Activated T-helper 1 cell treated with Interleukin-2 at 50 U/mL for 16 hours (primary cell): ENCODE measurements around the gene SLC47A2.
"Not testable (repeated sequence)": the region's sequence is repeated elsewhere in the genome, so short reads cannot be mapped to it uniquely, and the experiment has no call there.

ENCODE experiments used
- DNase-seq: peaks from one replicate; pipeline ENCODE4 v3.0.0-alpha.2; 2020; ENCODE audit warnings: low read depth

SLC47A2 gene, protein sequence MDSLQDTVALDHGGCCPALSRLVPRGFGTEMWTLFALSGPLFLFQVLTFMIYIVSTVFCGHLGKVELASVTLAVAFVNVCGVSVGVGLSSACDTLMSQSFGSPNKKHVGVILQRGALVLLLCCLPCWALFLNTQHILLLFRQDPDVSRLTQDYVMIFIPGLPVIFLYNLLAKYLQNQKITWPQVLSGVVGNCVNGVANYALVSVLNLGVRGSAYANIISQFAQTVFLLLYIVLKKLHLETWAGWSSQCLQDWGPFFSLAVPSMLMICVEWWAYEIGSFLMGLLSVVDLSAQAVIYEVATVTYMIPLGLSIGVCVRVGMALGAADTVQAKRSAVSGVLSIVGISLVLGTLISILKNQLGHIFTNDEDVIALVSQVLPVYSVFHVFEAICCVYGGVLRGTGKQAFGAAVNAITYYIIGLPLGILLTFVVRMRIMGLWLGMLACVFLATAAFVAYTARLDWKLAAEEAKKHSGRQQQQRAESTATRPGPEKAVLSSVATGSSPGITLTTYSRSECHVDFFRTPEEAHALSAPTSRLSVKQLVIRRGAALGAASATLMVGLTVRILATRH

DNA sequence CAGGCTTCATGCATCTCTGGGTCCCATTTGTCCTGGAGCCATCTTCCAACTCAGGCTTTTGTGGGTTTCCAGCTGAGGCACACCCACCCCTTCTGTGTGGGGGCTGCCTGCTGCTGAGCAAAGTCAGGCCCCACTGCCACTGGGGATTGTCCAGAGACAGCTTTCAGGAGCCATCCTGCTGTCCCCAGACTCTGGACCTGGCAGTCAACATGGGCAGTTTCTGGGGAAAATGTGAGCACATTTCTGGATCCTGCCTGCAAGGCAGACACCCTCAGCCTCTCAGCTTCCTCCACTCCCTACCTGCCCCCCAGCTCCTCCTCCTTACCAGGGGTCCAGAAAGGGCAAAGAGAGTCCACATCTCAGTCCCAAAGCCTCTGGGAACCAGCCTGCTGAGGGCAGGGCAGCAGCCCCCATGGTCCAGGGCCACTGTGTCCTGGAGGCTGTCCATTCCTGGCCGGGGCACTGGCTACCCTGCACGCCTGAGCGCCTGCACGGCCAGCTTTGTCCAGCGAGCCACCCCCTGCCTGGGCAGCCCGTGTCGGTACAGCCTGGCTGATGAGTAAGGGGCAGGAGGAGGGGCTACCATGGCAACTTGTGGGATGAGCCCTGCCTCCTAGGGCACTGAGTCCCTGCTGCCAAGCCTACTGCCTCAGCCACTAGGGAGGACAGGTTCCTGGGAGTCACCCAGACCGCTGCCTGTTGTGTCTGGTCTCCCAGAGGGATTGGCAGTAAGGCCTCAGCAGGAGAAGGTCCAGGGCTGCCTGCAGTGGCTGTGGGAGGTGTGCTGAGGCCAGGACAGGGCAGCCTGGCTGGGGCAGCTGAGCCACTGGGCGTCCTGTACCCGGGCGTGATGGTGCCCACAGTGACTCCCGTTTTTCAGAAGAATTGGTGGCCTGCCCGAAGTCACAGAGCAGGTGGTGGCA is at the start of gene SLC47A2:
Gene SLC47A2 (minus strand): TSS at position 477 of the 923 bp plus-strand sequence. CDS start 29 bp downstream, at position 448.
- DNase-seq = no peak

DNA sequence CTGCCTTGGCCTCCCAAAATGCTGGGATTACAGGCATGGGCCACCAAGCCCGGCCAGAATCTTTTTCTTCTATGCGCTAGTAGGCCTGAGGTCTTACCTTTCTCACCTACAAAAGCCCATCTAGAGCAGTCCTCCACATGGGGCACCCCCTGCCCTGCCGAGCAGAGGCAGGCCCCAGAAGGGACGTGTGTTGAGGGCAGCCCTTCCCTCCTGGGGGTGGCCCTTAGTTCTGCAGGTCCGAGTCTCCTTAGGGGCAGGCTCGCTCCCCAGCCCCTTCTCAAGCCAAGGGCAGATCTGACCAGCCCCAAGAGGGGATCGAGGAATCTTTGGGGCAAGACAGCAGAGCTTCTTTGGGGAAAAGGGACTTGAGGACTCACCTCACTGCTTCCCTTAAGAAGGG is 49.6 kb upstream of the SLC47A2 start:
- no peak for DNase-seq

GRCh38 chr17:19763991-19764390 is 47.6 kb upstream of the SLC47A2 start:
- DNase-seq = not testable (repeated sequence)

GRCh38 chr17:19763416-19763815 is 47.0 kb upstream of the SLC47A2 start:
- DNase-seq = no peak

GRCh38 chr17:19762515-19762961 is 46.2 kb upstream of the SLC47A2 start:
- DNase-seq = peak; percentile 46

GRCh38 chr17:19760746-19761145 is 44.4 kb upstream of the SLC47A2 start:
- DNase-seq = no peak

- DNase-seq = no peak
Measured at GRCh38 chr17:19759568-19760549, 43.5 kb upstream of the SLC47A2 start.

- DNase-seq = no peak
Measured at GRCh38 chr17:19757536-19758180, 41.3 kb upstream of the SLC47A2 start.

DNA sequence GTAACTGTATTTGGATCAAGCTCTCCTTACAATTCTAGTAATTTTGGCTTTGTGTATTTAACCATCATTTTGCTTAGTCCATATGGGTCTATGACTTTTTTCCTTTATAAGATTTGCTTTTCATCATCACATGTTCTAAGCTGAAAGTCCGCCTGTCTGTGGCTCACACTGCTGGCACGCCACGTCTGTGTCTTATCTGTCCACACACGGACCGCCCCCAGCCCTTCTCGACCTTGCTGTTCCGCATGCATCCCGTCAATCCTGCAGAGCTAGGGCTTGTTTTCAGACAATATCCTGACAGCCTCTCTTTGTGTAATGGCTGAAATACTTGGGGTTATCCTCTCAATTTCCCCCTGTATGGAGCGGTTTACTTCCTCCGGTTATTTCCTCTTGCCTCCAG is 40.2 kb upstream of the SLC47A2 start:
- DNase-seq = no peak

DNA sequence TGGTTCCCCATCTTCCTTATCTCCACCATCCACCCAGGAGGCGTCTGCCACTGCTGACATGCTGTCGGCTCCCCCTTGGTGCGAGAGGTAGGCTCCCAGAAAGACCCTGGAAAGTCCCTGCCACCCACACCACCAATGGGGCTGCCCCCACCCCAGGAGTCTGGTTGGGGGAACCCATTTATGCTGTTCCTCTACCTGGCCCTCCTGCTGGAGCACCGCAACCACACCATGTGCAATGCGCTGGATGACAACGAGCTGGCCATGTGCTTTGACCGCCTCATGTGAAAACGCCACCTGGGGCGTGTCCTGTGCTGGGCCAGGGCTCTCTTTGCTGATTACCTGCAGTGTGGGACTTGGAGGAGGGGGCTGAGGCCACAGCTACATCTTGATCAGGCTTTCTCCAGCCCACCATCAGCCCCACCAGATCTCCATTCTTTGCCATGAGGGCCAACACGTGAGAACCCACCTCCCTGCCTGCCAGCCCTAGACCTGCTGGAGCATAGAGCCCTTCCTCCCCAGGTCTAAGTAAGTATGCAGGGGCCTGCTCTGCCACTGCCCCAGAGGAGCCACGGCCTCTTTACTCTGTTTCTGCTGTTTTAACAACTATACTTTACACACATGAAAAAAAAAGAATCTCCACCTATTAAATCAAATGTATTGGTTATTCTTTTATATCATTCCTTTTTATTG is 39.6 kb upstream of the SLC47A2 start:
- DNase-seq = no peak

DNA sequence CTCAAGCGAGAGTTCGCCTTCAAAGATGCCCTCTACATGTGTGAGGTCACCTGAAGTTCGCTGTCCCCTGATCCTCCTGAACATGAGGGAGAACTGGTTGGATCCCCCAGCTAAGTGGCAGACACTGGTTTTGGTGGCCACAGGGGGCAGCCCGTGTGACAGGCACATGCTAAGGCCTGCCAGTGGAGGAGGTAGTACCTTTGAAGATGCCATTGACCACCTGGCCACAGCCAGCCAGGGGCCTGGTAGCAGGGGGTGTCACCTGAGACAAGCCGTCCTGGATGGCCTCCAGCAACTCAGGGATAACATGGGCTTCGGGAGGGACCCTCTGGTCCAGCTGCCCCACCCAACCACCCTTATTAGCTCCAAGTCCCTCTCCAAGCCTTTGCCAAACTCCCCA is 39.0 kb upstream of the SLC47A2 start:
- DNase-seq = no peak

DNA sequence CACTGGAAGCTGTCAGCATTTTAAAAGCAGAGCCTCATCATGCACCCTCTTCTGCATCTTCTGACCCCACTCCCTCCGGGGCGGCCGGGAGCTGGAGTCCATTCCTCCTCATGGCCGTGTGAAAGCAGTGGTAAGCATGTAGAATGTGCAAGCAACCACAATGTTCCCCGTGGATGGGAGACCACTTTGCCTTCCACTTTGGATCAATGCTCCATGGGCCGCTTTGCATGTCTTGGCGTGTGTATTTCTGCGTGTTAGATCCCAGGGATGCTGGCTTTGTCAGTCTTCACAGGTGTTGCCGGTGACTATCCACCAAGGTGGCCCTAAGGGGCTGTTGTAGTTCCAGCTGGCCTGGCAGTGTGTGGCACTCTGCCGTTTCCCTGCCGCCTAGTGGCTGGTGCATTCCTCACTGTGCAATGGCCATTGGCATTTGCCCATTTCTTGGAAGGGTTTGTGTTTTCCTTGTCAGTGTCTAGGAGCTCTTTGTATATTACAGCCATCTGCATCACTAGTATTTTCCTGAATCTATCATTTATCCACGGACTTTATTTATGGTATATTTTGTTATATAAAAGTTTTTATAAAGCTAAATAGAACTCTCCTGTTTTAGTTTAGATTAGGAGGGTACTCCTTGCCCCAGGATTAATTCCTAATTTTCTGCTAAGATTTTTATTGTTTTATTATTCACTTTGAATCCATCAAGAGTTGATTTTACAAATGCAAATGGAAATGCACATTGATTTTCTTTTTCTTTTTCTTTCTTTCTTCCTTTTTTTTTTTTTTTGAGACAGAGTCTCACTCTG is 37.5 kb upstream of the SLC47A2 start:
- DNase-seq = no peak

DNA sequence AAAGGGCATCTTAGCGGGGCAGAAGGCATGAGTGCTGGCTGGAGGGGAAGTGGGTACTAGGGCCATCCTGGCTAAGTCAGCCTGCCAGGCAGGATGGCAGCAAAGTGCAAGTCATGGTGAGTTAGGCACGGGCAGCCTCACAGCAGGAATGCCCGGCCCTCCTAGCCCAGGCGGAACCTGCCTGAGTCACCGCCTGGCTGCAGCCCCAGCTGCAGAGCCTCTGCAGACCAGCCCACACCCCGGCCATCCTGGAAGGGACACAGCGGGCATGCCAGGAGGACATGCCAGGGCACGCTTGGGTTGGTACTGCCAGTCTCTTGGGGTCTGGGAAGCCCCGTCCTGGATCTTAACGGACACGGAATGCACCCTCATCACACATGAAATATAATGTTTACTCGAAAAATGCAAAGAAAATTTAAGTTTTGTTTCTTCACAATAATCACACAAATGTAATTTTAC is 36.7 kb upstream of the SLC47A2 start:
- no peak for DNase-seq

- no peak for DNase-seq
Measured at GRCh38 chr17:19752216-19753050, 36.0 kb upstream of the SLC47A2 start.

GRCh38 chr17:19750835-19751234 is 34.5 kb upstream of the SLC47A2 start:
- no peak for DNase-seq

DNA sequence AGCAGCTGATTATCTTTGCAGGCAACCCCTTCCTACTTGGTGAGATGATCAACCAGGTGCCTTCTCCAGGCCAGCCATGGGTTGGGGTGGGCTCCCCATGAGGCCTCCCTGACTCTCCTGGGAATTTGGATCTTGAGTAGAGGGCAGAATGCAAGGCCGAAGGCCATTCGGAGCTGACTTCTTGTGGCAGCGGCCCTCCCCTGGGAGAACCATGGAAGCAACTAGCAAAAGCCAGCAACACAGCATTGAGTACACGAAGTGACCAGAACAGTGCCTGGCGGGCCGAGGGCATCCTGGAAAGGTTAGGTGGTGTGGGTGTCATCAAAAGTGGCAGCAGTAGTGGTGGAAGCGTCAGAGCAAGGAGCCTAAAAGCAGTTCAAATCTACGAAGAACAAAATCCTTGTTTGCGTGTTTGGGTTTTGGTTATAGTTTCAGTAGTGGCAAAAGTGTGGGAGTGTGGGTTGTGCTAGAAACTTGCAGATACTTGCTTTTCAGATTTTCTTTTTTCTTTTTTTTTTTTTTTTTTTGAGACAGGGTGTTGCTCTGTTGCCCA is 33.7 kb upstream of the SLC47A2 start:
- DNase-seq = no peak

DNA sequence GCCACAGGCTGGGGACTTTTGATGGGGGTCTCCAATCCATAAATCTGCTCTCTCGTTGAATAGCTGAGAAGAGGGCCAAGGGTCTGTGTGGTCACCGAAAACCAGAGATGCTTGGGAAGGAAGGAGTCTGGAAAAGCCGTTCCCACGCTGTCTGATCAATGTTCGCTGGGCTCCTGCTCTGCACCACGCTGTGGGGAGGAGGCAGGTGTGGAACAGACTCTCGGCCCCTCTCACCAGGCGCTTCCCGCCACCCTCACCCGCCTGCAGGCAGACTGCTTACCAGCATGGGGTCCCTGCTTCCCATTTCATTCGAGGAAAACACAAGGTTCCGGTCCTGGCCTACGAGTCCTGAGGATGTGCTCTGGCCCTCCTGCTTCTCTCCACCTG is 32.4 kb upstream of the SLC47A2 start:
- DNase-seq = no peak
